ENCODE data around the gene TMEFF1.
A peak's percentile ranks its signal among the peaks of the same experiment; 100 is the strongest.
"Not testable (repeated sequence)": the region's sequence is repeated elsewhere in the genome, so short reads cannot be mapped to it uniquely, and the experiment has no call there.

Gene TMEFF1

GRCh38 chr9:100472788-100473275, at the start of gene TMEFF1:
Gene TMEFF1, plus strand, starts transcription at chr9:100473149. Its CDS starts 396 bp downstream, at chr9:100473545.
- peaks cover 27% of the 10 kb centered on the region for H3K27me3 Mint-ChIP-seq
- peak; percentile 78 for ATAC-seq

GRCh38 chr9:100425758-100426157, 47.2 kb upstream of the TMEFF1 start:
- Mint-ChIP-seq H3K9me3 (no peaks in the 10 kb centered on the region), H3K27ac (no peak overlapping the region), H3K36me3 (ENCODE audit: low read depth) (peaks cover 4% of the 10 kb centered on the region), H3K4me3 (peak overlapping the region; percentile 87), H3K4me1 (peaks cover 32% of the 10 kb centered on the region), H3K27me3 (peaks cover 7% of the 10 kb centered on the region)
- ATAC-seq (no peak), DNase-seq (no peak)

More at GRCh38 chr9:100472788-100473275, at the start of gene TMEFF1:
- no peaks in the 10 kb centered on the region for H3K9me3 Mint-ChIP-seq
- peak; percentile 60 for DNase-seq
- no peaks in the 10 kb centered on the region for H3K36me3 Mint-ChIP-seq (ENCODE audit: low read depth)
- H3K27ac Mint-ChIP-seq = no peak within 1 kb of the TSS
- peaks cover 5% of the 10 kb centered on the region for H3K4me1 Mint-ChIP-seq
- H3K4me3 Mint-ChIP-seq = peak within 1 kb of the TSS; percentile 62

- Mint-ChIP-seq H3K4me1 (peaks cover 32% of the 10 kb centered on the region), H3K4me3 (peak overlapping the region; percentile 87), H3K27ac (peak overlapping the region; percentile 91), H3K9me3 (no peaks in the 10 kb centered on the region), H3K27me3 (peaks cover 7% of the 10 kb centered on the region), H3K36me3 (ENCODE audit: low read depth) (peaks cover 4% of the 10 kb centered on the region)
- DNase-seq = no peak
- no peak for ATAC-seq
Measured at GRCh38 chr9:100426189-100426529, 46.8 kb upstream of the TMEFF1 start.

GRCh38 chr9:100426530-100427365, 46.2 kb upstream of the TMEFF1 start, which contains the start of gene MSANTD3:
Gene MSANTD3, plus strand, starts transcription at chr9:100427143. Its CDS starts 14,796 bp downstream, at chr9:100441939.
- H3K9me3 Mint-ChIP-seq = no peaks in the 10 kb centered on the region
- peak within 1 kb of the TSS; percentile 91 for H3K27ac Mint-ChIP-seq
- H3K4me1 Mint-ChIP-seq = peaks cover 32% of the 10 kb centered on the region
- DNase-seq (peak; percentile 54), ATAC-seq (peak; percentile 73)
- H3K4me3 Mint-ChIP-seq = peak within 1 kb of the TSS; percentile 87
- peaks cover 5% of the 10 kb centered on the region for H3K27me3 Mint-ChIP-seq
- peaks cover 4% of the 10 kb centered on the region for H3K36me3 Mint-ChIP-seq (ENCODE audit: low read depth)

GRCh38 chr9:100427366-100428263, 45.3 kb upstream of the TMEFF1 start:
- DNase-seq (peak; percentile 27), ATAC-seq (peak; percentile 63)
- peaks cover 32% of the 10 kb centered on the region for H3K4me1 Mint-ChIP-seq
- no peaks in the 10 kb centered on the region for H3K9me3 Mint-ChIP-seq
- H3K27me3 Mint-ChIP-seq = peaks cover 3% of the 10 kb centered on the region
- H3K27ac Mint-ChIP-seq = peak overlapping the region; percentile 78
- peak overlapping the region; percentile 81 for H3K4me3 Mint-ChIP-seq
- H3K36me3 Mint-ChIP-seq (ENCODE audit: low read depth) = peaks cover 4% of the 10 kb centered on the region

- ATAC-seq (no peak), DNase-seq (no peak)
- Mint-ChIP-seq H3K9me3 (no peaks in the 10 kb centered on the region), H3K36me3 (ENCODE audit: low read depth) (peaks cover 4% of the 10 kb centered on the region), H3K27me3 (no peaks in the 10 kb centered on the region), H3K4me3 (peak overlapping the region; percentile 81), H3K4me1 (peaks cover 32% of the 10 kb centered on the region), H3K27ac (no peak overlapping the region)
Measured at GRCh38 chr9:100428871-100429654, 43.9 kb upstream of the TMEFF1 start.

- no peak for DNase-seq
- Mint-ChIP-seq H3K4me3 (no peak overlapping the region), H3K9me3 (no peaks in the 10 kb centered on the region)
Measured at GRCh38 chr9:100430286-100430940, 42.5 kb upstream of the TMEFF1 start.

GRCh38 chr9:100431886-100432285, 41.1 kb upstream of the TMEFF1 start:
- H3K4me3 Mint-ChIP-seq = no peak overlapping the region
- DNase-seq (no peak), ATAC-seq (no peak)
- peaks cover 19% of the 10 kb centered on the region for H3K4me1 Mint-ChIP-seq
- H3K27ac Mint-ChIP-seq = no peak overlapping the region
- H3K9me3 Mint-ChIP-seq = no peaks in the 10 kb centered on the region
- H3K27me3 Mint-ChIP-seq = no peaks in the 10 kb centered on the region
- H3K36me3 Mint-ChIP-seq (ENCODE audit: low read depth) = peaks cover 4% of the 10 kb centered on the region

More at GRCh38 chr9:100430286-100430940, 42.5 kb upstream of the TMEFF1 start:
- H3K27ac Mint-ChIP-seq = no peak overlapping the region
- no peak for ATAC-seq
- no peaks in the 10 kb centered on the region for H3K27me3 Mint-ChIP-seq
- peaks cover 4% of the 10 kb centered on the region for H3K36me3 Mint-ChIP-seq (ENCODE audit: low read depth)
- H3K4me1 Mint-ChIP-seq = peaks cover 32% of the 10 kb centered on the region

- no peak overlapping the region for H3K27ac Mint-ChIP-seq
- DNase-seq (no peak), ATAC-seq (no peak)
- no peaks in the 10 kb centered on the region for H3K27me3 Mint-ChIP-seq
- peaks cover 4% of the 10 kb centered on the region for H3K36me3 Mint-ChIP-seq (ENCODE audit: low read depth)
- peaks cover 18% of the 10 kb centered on the region for H3K4me1 Mint-ChIP-seq
- H3K4me3 Mint-ChIP-seq = no peak overlapping the region
- H3K9me3 Mint-ChIP-seq = no peaks in the 10 kb centered on the region
Measured at GRCh38 chr9:100432736-100433135, 40.2 kb upstream of the TMEFF1 start.

GRCh38 chr9:100436571-100436970, 36.4 kb upstream of the TMEFF1 start:
- H3K27ac Mint-ChIP-seq = no peak overlapping the region
- no peak for DNase-seq
- H3K9me3 Mint-ChIP-seq = no peaks in the 10 kb centered on the region
- no peak for ATAC-seq
- H3K4me3 Mint-ChIP-seq = no peak overlapping the region
- no peaks in the 10 kb centered on the region for H3K4me1 Mint-ChIP-seq
- no peaks in the 10 kb centered on the region for H3K36me3 Mint-ChIP-seq (ENCODE audit: low read depth)
- H3K27me3 Mint-ChIP-seq = no peaks in the 10 kb centered on the region

GRCh38 chr9:100437860-100438805, 34.8 kb upstream of the TMEFF1 start:
- no peaks in the 10 kb centered on the region for H3K27me3 Mint-ChIP-seq
- H3K27ac Mint-ChIP-seq = no peak overlapping the region
- H3K4me3 Mint-ChIP-seq = no peak overlapping the region
- H3K9me3 Mint-ChIP-seq = no peaks in the 10 kb centered on the region
- DNase-seq (peak; percentile 71), ATAC-seq (no peak)
- H3K36me3 Mint-ChIP-seq (ENCODE audit: low read depth) = no peaks in the 10 kb centered on the region
- H3K4me1 Mint-ChIP-seq = no peaks in the 10 kb centered on the region

GRCh38 chr9:100440071-100440470, 32.9 kb upstream of the TMEFF1 start:
- no peaks in the 10 kb centered on the region for H3K27me3 Mint-ChIP-seq
- H3K27ac Mint-ChIP-seq = no peak overlapping the region
- ATAC-seq (no peak), DNase-seq (no peak)
- no peaks in the 10 kb centered on the region for H3K9me3 Mint-ChIP-seq
- H3K4me3 Mint-ChIP-seq = no peak overlapping the region
- H3K36me3 Mint-ChIP-seq (ENCODE audit: low read depth) = peaks cover 3% of the 10 kb centered on the region
- no peaks in the 10 kb centered on the region for H3K4me1 Mint-ChIP-seq

- not testable (repeated sequence) for H3K27me3 Mint-ChIP-seq; H3K27ac Mint-ChIP-seq; H3K4me3 Mint-ChIP-seq; H3K9me3 Mint-ChIP-seq; ATAC-seq; DNase-seq; H3K4me1 Mint-ChIP-seq; H3K36me3 Mint-ChIP-seq (ENCODE audit: low read depth)
Measured at GRCh38 chr9:100440487-100440886, 32.5 kb upstream of the TMEFF1 start.

Data from activated naive CD8-positive, alpha-beta T cell treated with anti-CD3 and anti-CD28 coated beads, Interleukin-2, amount 50 U/mL, for 24 hours (primary cell).